GM12878 (cell line): ENCODE results near the gene LAMA5. TPM values are rescaled to one million over a fixed set of nuclear protein-coding genes. Genes with fewer than 3 reads are reported as not detected.

Experiments
- ATAC-seq: fragments of 200-7000 bp; cut with Tn5 transposase; 3 replicates; pipeline ENCODE4 v1.9.1; 2020; ENCODE audit warnings: mild to moderate bottlenecking, moderate library complexity
- BruUV-seq: library from RNA; stranded (reverse); fragments of 400-500 nt; replicated peaks from 2 replicates; lab custom pipeline; 2021; lab: Mats Ljungman, UMichigan
- CTCF ChIA-PET: fragments of 300-600 bp; sonication (Branson Sonifier 250); formaldehyde crosslinking; extraction: SDS; loops from one replicate; lab custom pipeline; 2021; ENCODE audit warnings: inconsistent platforms; lab: Yijun Ruan, JAX
- POLR2A ChIA-PET: fragments of 350-600 bp; formaldehyde crosslinking; extraction: SDS; loops from one replicate; lab custom pipeline; 2021; ENCODE audit warnings: inconsistent platforms; lab: Charles Lee
- RAD21 ChIA-PET: fragments of 300-600 bp; sonication (Branson Sonifier 250); formaldehyde crosslinking; loops from one replicate; lab custom pipeline; 2023; ENCODE audit warnings: antibody characterized with exemption; ENCODE audit not compliant: unreplicated experiment; lab: Charles Lee
- SMC1A ChIA-PET: fragments of 300-600 bp; sonication (Branson Sonifier 250); formaldehyde crosslinking; loops from one replicate; lab custom pipeline; 2023; ENCODE audit not compliant: unreplicated experiment, uncharacterized antibody; lab: Charles Lee
- DNase-seq: peaks from one replicate; pipeline ENCODE4 v3.0.0-alpha.2; 2011; ENCODE audit warnings: low read depth, low spot score
- FAIRE-seq: peaks from 3 replicates; lab custom pipeline; 2011; peaks lifted over from hg19 to GRCh38; lab: Jason Lieb, UNC
- H2AFZ ChIP-seq: 2 replicates; pipeline ENCODE4 v1.6.0; 2011; ENCODE audit warnings: low read depth, low read length, control low read depth; ENCODE audit not compliant: control insufficient read depth
- H3K27ac ChIP-seq: 2 replicates; pipeline ENCODE4 v1.5.1; 2011; ENCODE audit warnings: control low read depth; ENCODE audit not compliant: control insufficient read depth, insufficient read depth
- H3K27me3 ChIP-seq, 2 experiments: replicated peaks in 1 of 2; 2 replicates each; pipeline versions ENCODE4 v1.6.0 to v1.6.1; 2011; ENCODE audit warnings: low read length in 1 of 2; ENCODE audit not compliant: control insufficient read depth in 2 of 2, insufficient read depth in 2 of 2
- H3K36me3 ChIP-seq, 2 experiments: 2 replicates each; pipeline ENCODE4 v1.5.1; 2011; ENCODE audit warnings: low read length in 1 of 2; ENCODE audit not compliant: control insufficient read depth in 2 of 2, insufficient read depth in 2 of 2
- H3K4me1 ChIP-seq: 2 replicates; pipeline ENCODE4 v1.6.1; 2011; ENCODE audit warnings: mild to moderate bottlenecking, low read length, moderate library complexity, mixed read lengths; ENCODE audit not compliant: control insufficient read depth, insufficient read depth
- H3K4me2 ChIP-seq: 2 replicates; pipeline ENCODE4 v1.6.0; 2011; ENCODE audit warnings: control low read depth; ENCODE audit not compliant: control insufficient read depth, insufficient read depth
- H3K4me3 ChIP-seq: fragments of 200-600 bp; sonication (generic); 2 replicates; pipeline ENCODE4 v1.5.1; 2016
- H3K79me2 ChIP-seq: 2 replicates; pipeline ENCODE4 v1.6.0; 2011; ENCODE audit warnings: low read length; ENCODE audit not compliant: control insufficient read depth, insufficient read depth
- H3K9ac ChIP-seq: 2 replicates; pipeline ENCODE4 v1.8.0; 2011; ENCODE audit warnings: low read length, control low read depth, mixed read lengths; ENCODE audit not compliant: control insufficient read depth, insufficient read depth
- H3K9me3 ChIP-seq: replicated peaks from 3 replicates; pipeline ENCODE4 v1.5.1; 2011; ENCODE audit warnings: mild to moderate bottlenecking, low read length; ENCODE audit not compliant: control insufficient read depth, insufficient read depth
- H4K20me1 ChIP-seq: 2 replicates; pipeline ENCODE4 v1.6.0; 2011; ENCODE audit not compliant: control insufficient read depth, insufficient read depth
- CREB1 ChIP-seq: IDR thresholded peaks from 2 replicates; pipeline ENCODE4 v1.6.1; 2012; ENCODE audit warnings: low read depth, mild to moderate bottlenecking, inconsistent platforms
- EED ChIP-seq: sonication (generic); IDR thresholded peaks from 2 replicates; pipeline ENCODE4 v1.6.1; 2016; ENCODE audit warnings: antibody characterized with exemption, low read depth
- FOXM1 ChIP-seq: IDR thresholded peaks from 2 replicates; pipeline ENCODE4 v1.6.1; 2012; ENCODE audit warnings: low read depth, mild to moderate bottlenecking, inconsistent platforms, low read length, moderate library complexity
- IKZF2 ChIP-seq, 2 experiments: fragments of 450-650 bp; IDR thresholded peaks; 2 replicates each; pipeline ENCODE4 v1.6.1; 2017; ENCODE audit warnings: mild to moderate bottlenecking in 2 of 2, moderate library complexity in 2 of 2
- RCOR1 ChIP-seq: conservative IDR thresholded peaks from 2 replicates; pipeline ENCODE4 v1.6.1; 2012; ENCODE audit warnings: low read depth, low read length, improper control_type of control experiment
- RUNX3 ChIP-seq: IDR thresholded peaks from 2 replicates; pipeline ENCODE4 v1.6.1; 2012; ENCODE audit warnings: low read length, inconsistent platforms
- SREBF2 ChIP-seq: IDR thresholded peaks from 2 replicates; pipeline ENCODE4 v1.6.1; 2012; ENCODE audit warnings: mild to moderate bottlenecking, low read length
- YBX1 ChIP-seq: fragments of 450-650 bp; IDR thresholded peaks from 2 replicates; pipeline ENCODE4 v1.6.1; 2016; ENCODE audit warnings: antibody characterized with exemption
- ZNF207 ChIP-seq: fragments of 450-650 bp; IDR thresholded peaks from 2 replicates; pipeline ENCODE4 v1.6.1; 2014; ENCODE audit warnings: antibody characterized with exemption, mild to moderate bottlenecking, borderline replicate concordance
- ZNF217 ChIP-seq: fragments of 450-650 bp; IDR thresholded peaks from 2 replicates; pipeline ENCODE4 v1.6.1; 2017; ENCODE audit warnings: antibody characterized with exemption, mild to moderate bottlenecking
- ZNF622 ChIP-seq: fragments of 450-650 bp; IDR thresholded peaks from 2 replicates; pipeline ENCODE4 v1.6.1; 2017; ENCODE audit warnings: mild to moderate bottlenecking, inconsistent platforms
- WGBS: methylation state at CpG from one replicate; pipeline ENCODE4 v1.1.6; 2016; ENCODE audit warnings: low lambda C conversion rate; ENCODE audit not compliant: insufficient replicate concordance, insufficient coverage; ENCODE audit errors: missing lambda C conversion rate; 5-methylcytosine and 5-hydroxymethylcytosine counted together
- in situ Hi-C: fragments of 300-500 bp; cut with MboI; formaldehyde crosslinking; loops from 9 replicates; pipeline ENCODE4 v1.14.3; 2018; ENCODE audit warnings: mixed read lengths
- intact Hi-C: fragments of 100-400 bp; cut with micrococcal nuclease; formaldehyde crosslinking; loops from one replicate; pipeline ENCODE4 v1.14.2; 2022; ENCODE audit not compliant: unreplicated experiment
- polyA plus RNA-seq, 11 experiments: library from polyadenylated mRNA; depleted of rRNA in 4 of 11; unstranded in 6 of 11; stranded (reverse) in 5 of 11; fragments of >200 nt; fragmentation: Nextera tagmentation in 4 of 11; fragmentation: Illumina TruSeq in 1 of 11; extraction: Ambion mirVana in 4 of 11; extraction: Trizol in 1 of 11; gene quantifications; 1 replicate in 1 of 11; 2 replicates in 10 of 11; pipeline versions ENCODE4 v1.2.1 to v1.2.3, GENCODE V29; 2011 to 2016; ENCODE audit warnings: inconsistent platforms in 2 of 11, missing spikeins in 2 of 11, low read depth in 1 of 11
- total RNA-seq, 4 experiments: library from RNA; depleted of rRNA in 3 of 4; stranded (reverse); fragments of >200 nt in 3 of 4; fragmentation: Illumina TruSeq in 1 of 4; extraction: Trizol in 1 of 4; gene quantifications; 2 replicates each; pipeline versions ENCODE4 v1.2.1 to v1.2.3, GENCODE V29; 2013 to 2021
- TF ChIP-seq, protein P1 (sequence below): fragments of 150-350 bp; IDR thresholded peaks from 2 replicates; pipeline ENCODE4 v1.6.1; 2016; ENCODE audit warnings: low read depth, low read length

LAMA5 gene
- total and polyA plus RNA-seq, 10 of the 15 experiments (the other 5 are each of a cell fraction or from before 2014, with no cell fraction given): 0.09 to 3.1 (median 1.6) TPM; not detected in 3

GRCh38 chr20:62305149-62305764 lies 61.9 kb downstream of the LAMA5 start:
- Histone ChIP-seq H3K79me2 (peaks cover 34% of the 10 kb centered on the region), H3K27ac (peak overlapping the region; percentile 10; the same call in 1 of the 2 replicates), H3K36me3 (peaks cover 15 to 26% of the 10 kb centered on the region in 2 experiments; a peak in 3 of 4 replicates), H3K4me2 (peak overlapping the region; percentile 91), H4K20me1 (peaks cover 13% of the 10 kb centered on the region), H2AFZ (no peak overlapping the region), H3K27me3 (no peaks in the 10 kb centered on the region), H3K4me1 (peaks cover 10% of the 10 kb centered on the region), H3K4me3 (peak overlapping the region; percentile 74), H3K9ac (peak overlapping the region; percentile 2; the same call in 1 of the 2 replicates), H3K9me3 (no peaks in the 10 kb centered on the region)
- ATAC-seq: no peak
- intact Hi-C loops (no loop called here), in situ Hi-C loops (loop anchor here (5.0 to 10.0 kb wide), 2 partner anchors 77 to 310 kb away; no protein-coding TSS in a partner anchor)
- ChIA-PET CTCF (interaction anchor here (3.7 kb wide), 1 partner anchor 79 kb away, joined by 38 read pairs; the partner anchor contains the start of gene RPS21), SMC1A (no interaction called here), RAD21 (no interaction called here), POLR2A (no interaction called here)
- FAIRE-seq: no peak
- 82% methylated on average over 18 of the region's 18 CpGs for WGBS
- TSS peak; percentile 69 for BruUV-seq
- TF ChIP-seq YBX1 (no peak), FOXM1 (no peak), EED (no peak), SREBF2 (no peak), ZNF207 (no peak), ZNF217 (no peak), ZNF622 (no peak), RCOR1 (no peak), IKZF2 (IDR thresholded peaks at IDR 0.05) (no peak), CREB1 (no peak), RUNX3 (no peak)
- TF ChIP-seq, protein P1, sequence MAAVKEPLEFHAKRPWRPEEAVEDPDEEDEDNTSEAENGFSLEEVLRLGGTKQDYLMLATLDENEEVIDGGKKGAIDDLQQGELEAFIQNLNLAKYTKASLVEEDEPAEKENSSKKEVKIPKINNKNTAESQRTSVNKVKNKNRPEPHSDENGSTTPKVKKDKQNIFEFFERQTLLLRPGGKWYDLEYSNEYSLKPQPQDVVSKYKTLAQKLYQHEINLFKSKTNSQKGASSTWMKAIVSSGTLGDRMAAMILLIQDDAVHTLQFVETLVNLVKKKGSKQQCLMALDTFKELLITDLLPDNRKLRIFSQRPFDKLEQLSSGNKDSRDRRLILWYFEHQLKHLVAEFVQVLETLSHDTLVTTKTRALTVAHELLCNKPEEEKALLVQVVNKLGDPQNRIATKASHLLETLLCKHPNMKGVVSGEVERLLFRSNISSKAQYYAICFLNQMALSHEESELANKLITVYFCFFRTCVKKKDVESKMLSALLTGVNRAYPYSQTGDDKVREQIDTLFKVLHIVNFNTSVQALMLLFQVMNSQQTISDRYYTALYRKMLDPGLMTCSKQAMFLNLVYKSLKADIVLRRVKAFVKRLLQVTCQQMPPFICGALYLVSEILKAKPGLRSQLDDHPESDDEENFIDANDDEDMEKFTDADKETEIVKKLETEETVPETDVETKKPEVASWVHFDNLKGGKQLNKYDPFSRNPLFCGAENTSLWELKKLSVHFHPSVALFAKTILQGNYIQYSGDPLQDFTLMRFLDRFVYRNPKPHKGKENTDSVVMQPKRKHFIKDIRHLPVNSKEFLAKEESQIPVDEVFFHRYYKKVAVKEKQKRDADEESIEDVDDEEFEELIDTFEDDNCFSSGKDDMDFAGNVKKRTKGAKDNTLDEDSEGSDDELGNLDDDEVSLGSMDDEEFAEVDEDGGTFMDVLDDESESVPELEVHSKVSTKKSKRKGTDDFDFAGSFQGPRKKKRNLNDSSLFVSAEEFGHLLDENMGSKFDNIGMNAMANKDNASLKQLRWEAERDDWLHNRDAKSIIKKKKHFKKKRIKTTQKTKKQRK: no peak
- DNase-seq: no peak
